LNCAP (cell line): ENCODE results near the gene CHRNA10.

Source experiments
- CTCF ChIP-seq: fragments of 450-650 bp; IDR thresholded peaks from 2 replicates; pipeline ENCODE4 v1.5.1; 2017; ENCODE audit warnings: mild to moderate bottlenecking

Gene CHRNA10

GRCh38 chr11:3700410-3700809, 29.2 kb upstream of the CHRNA10 start:
- no peak for TF ChIP-seq CTCF

- TF ChIP-seq CTCF: no peak
These were observed 15.6 kb upstream of the CHRNA10 start for GRCh38 chr11:3686751-3687150.

GRCh38 chr11:3685923-3686322, 14.7 kb upstream of the CHRNA10 start:
- no peak for TF ChIP-seq CTCF

GRCh38 chr11:3684819-3685172, 13.6 kb upstream of the CHRNA10 start:
- no peak for TF ChIP-seq CTCF

- TF ChIP-seq CTCF: no peak
These were observed 13.1 kb upstream of the CHRNA10 start for GRCh38 chr11:3684129-3684818.

GRCh38 chr11:3683039-3683438, 11.9 kb upstream of the CHRNA10 start:
- TF ChIP-seq CTCF: no peak

GRCh38 chr11:3679077-3679476, 7.9 kb upstream of the CHRNA10 start:
- TF ChIP-seq CTCF: no peak

- TF ChIP-seq CTCF: no peak
These were observed 4.8 kb upstream of the CHRNA10 start for GRCh38 chr11:3675971-3676370.
